Stimulated activated CD8-positive, alpha-beta memory T cell treated with anti-CD3 and anti-CD28 coated beads, Interleukin-2, amount 100 ng/mL, for 48 hours (primary cell): ENCODE data around the gene PRKAR1B.

ENCODE experiments used
- DNase-seq, 2 donors: peaks; one replicate each; pipeline ENCODE4 v3.0.0-alpha.2; 2020; ENCODE audit warnings: low read depth in 2 of 2

The PRKAR1B gene

GRCh38 chr7:509426-510130 is 217.5 kb downstream of the PRKAR1B start:
- no peak for DNase-seq

- no peak for DNase-seq
These were observed 218.5 kb downstream of the PRKAR1B start for GRCh38 chr7:508461-509170.

- DNase-seq: no peak
These were observed 219.3 kb downstream of the PRKAR1B start for GRCh38 chr7:507623-508300.

GRCh38 chr7:506921-507622 is 220.0 kb downstream of the PRKAR1B start:
- DNase-seq: no peak

DNA sequence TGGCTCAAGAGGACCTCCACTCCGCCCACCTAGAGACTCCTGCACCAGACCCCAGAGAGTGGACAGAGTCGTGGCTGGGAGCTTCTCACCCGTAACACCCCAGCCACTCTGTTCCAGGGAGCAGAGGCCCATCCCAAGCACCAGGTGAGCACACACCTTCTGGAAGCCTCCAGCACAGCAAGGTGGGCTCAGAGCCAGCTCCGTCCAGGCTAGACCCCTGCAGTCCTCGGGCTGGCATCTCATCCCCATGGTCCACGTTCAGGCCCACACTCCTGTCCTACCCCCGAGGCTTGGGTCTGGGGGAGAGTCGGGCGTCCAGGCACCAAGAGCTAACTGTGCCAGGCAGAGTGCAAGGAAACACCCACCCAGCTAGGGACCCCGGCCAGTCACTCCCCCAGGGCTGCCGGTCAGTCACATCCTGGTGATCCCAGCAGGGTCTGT is 220.7 kb downstream of the PRKAR1B start:
- DNase-seq: no peak

- DNase-seq: no peak
These were observed 221.9 kb downstream of the PRKAR1B start for GRCh38 chr7:505171-505570.

GRCh38 chr7:504221-505111 is 222.6 kb downstream of the PRKAR1B start:
- no peak for DNase-seq

- DNase-seq: no peak
These were observed 223.4 kb downstream of the PRKAR1B start for GRCh38 chr7:503575-504111.

DNA sequence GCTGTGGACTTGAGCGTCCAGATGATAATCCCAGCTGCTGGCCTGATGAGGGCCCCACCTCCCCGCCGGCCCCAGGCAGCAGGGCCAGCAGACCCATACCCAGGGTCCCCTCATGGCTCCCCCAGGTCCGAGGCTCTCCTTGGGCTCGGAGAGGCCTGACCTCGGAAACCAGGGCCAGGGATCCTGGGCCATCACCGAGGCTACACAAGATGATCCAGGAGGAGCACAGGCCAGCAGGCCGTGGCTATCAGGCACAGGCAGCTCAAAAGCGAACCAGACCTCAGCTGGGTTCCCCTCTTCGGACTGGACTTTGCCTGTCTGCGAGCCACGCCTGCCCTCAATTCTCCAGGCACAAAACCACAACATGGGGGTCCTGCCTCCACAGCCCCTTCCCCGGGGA is 224.8 kb downstream of the PRKAR1B start:
- no peak for DNase-seq

DNA sequence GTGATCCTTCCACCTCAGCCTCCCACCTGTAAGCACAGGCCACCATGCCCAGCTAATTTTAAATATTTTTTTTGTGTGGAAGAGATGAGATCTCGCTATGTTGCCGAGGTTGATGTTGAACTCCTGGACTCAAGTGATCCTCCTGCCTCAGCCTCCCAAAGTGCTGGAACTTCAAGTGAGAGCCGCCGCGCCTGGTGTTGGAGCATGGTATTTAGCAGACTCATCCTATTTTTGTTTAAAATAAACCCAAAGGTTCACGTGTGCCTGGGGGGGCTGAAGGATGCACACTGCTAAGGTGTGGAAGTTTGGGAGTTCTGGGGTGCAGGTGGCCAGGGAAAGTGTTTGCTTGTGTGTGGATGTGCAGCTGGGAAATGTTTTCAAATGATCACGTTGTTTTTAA is 225.6 kb downstream of the PRKAR1B start:
- DNase-seq: no peak

DNA sequence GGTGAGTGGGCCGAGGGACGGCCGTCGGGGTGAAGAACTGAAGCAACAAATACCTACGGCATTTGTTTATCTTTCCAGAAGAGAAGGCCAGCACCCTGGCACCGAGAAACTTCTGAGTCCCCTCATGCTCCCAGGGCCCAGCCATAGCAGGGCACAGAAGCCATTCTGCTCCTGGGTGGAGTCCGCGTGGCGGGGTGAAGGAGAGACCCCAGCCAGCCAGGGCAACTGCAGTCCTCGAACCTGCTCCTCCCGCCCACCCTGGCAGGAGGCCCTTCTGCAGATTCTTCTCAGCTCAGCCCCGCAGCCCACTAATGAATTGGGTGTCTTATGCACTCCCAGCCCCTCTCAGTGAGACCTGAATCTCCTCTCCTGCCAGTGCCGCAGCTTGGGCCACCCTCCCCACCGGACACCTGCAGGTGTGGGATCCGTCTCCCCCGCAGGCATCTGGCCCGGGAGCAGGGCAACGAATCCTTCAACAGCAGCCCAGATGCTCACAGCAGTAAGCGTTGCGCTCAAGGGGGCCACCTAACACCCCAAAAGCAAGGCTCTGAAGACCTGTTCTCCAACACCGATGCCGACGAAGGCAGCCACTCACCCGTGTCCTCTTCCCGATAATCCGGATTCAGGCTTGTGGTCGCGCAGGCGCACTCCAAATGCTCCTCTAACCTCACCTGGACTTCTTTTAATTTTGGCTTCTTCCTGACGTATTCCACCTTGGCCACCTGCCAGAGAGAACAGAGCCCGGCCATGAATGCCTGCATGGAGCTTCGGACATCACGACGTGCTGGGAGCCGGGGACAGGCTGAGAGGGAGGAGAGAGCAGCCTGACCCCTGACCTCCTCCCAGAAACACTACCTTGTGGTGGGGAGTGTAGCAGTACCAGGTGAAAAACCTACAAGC is 226.3 kb downstream of the PRKAR1B start:
- no peak for DNase-seq

- DNase-seq: no peak
These were observed 227.1 kb downstream of the PRKAR1B start for GRCh38 chr7:499853-500485.
